ENCODE measurements around the gene GPR75. TPM values are rescaled to one million over a fixed set of nuclear protein-coding genes. Genes with fewer than 3 reads are reported as not detected.
"Not testable (repeated sequence)": the region's sequence is repeated elsewhere in the genome, so short reads cannot be mapped to it uniquely, and the experiment has no call there.

GPR75 gene
- total and polyA plus RNA-seq, 4 donors: 10.0 to 17.5 (median 14.0) TPM

- no peak for DNase-seq (ENCODE audit: low read depth in 4 of 6, low spot score in 6 of 6)
- no peaks in the 10 kb centered on the region for H3K27me3 ChIP-seq (ENCODE audit: control insufficient read depth, insufficient read depth, low read length)
- H3K4me3 ChIP-seq (ENCODE audit: low read depth, low read length): no peak overlapping the region
- H3K4me1 ChIP-seq (ENCODE audit: control insufficient read depth, insufficient read depth, low read length): no peaks in the 10 kb centered on the region
- H3K9me3 ChIP-seq (ENCODE audit: control insufficient read depth, insufficient read depth, low read length): no peaks in the 10 kb centered on the region
- H3K36me3 ChIP-seq (ENCODE audit: control insufficient read depth, insufficient read depth, low read length): no peaks in the 10 kb centered on the region
- no peak overlapping the region for H3K27ac ChIP-seq (ENCODE audit: low read depth, low read length)
- WGBS (ENCODE audit: insufficient coverage): 100% methylated on average over 2 of the region's 5 CpGs
These were observed 2.1 kb upstream of the GPR75 start for GRCh38 chr2:53861824-53862223.

- H3K27ac ChIP-seq (ENCODE audit: low read depth, low read length): no peak overlapping the region
- no peak overlapping the region for H3K4me3 ChIP-seq (ENCODE audit: low read depth, low read length)
These were observed 3.5 kb downstream of the GPR75 start for GRCh38 chr2:53856272-53856671.

GRCh38 chr2:53854678-53855077 is 5.1 kb downstream of the GPR75 start:
- peaks cover 11% of the 10 kb centered on the region for H3K36me3 ChIP-seq (ENCODE audit: control insufficient read depth, insufficient read depth, low read length)
- no peak overlapping the region for H3K27ac ChIP-seq (ENCODE audit: low read depth, low read length)
- WGBS (ENCODE audit: insufficient coverage): no CpG with 5 or more reads among the region's 2 CpGs
- DNase-seq (ENCODE audit: low read depth in 4 of 6, low spot score in 6 of 6): no peak
- H3K27me3 ChIP-seq (ENCODE audit: control insufficient read depth, insufficient read depth, low read length): no peaks in the 10 kb centered on the region
- no peaks in the 10 kb centered on the region for H3K9me3 ChIP-seq (ENCODE audit: control insufficient read depth, insufficient read depth, low read length)
- H3K4me1 ChIP-seq (ENCODE audit: control insufficient read depth, insufficient read depth, low read length): peaks cover 4% of the 10 kb centered on the region
- no peak overlapping the region for H3K4me3 ChIP-seq (ENCODE audit: low read depth, low read length)

More at GRCh38 chr2:53856272-53856671, 3.5 kb downstream of the GPR75 start:
- WGBS (ENCODE audit: insufficient coverage): 89% methylated on average over 2 of the region's 2 CpGs
- peaks cover 7% of the 10 kb centered on the region for H3K36me3 ChIP-seq (ENCODE audit: control insufficient read depth, insufficient read depth, low read length)
- H3K4me1 ChIP-seq (ENCODE audit: control insufficient read depth, insufficient read depth, low read length): peaks cover 4% of the 10 kb centered on the region
- H3K27me3 ChIP-seq (ENCODE audit: control insufficient read depth, insufficient read depth, low read length): no peaks in the 10 kb centered on the region
- peak in 1 of 6 donors; percentile 16 for DNase-seq (ENCODE audit: low read depth in 4 of 6, low spot score in 6 of 6)
- no peaks in the 10 kb centered on the region for H3K9me3 ChIP-seq (ENCODE audit: control insufficient read depth, insufficient read depth, low read length)

GRCh38 chr2:53852532-53852931 is 7.2 kb downstream of the GPR75 start:
- no peak for DNase-seq (ENCODE audit: low read depth in 4 of 6, low spot score in 6 of 6)
- WGBS (ENCODE audit: insufficient coverage): 100% methylated on average over 3 of the region's 4 CpGs
- Histone ChIP-seq H3K36me3 (ENCODE audit: control insufficient read depth, insufficient read depth, low read length) (peaks cover 15% of the 10 kb centered on the region), H3K27ac (ENCODE audit: low read depth, low read length) (no peak overlapping the region), H3K27me3 (ENCODE audit: control insufficient read depth, insufficient read depth, low read length) (no peaks in the 10 kb centered on the region), H3K4me3 (ENCODE audit: low read depth, low read length) (no peak overlapping the region), H3K9me3 (ENCODE audit: control insufficient read depth, insufficient read depth, low read length) (no peaks in the 10 kb centered on the region), H3K4me1 (ENCODE audit: control insufficient read depth, insufficient read depth, low read length) (peaks cover 4% of the 10 kb centered on the region)

GRCh38 chr2:53851052-53851757 is 8.6 kb downstream of the GPR75 start:
- not testable (repeated sequence) for H3K4me1 ChIP-seq (ENCODE audit: control insufficient read depth, insufficient read depth, low read length); H3K27me3 ChIP-seq (ENCODE audit: control insufficient read depth, insufficient read depth, low read length); H3K4me3 ChIP-seq (ENCODE audit: low read depth, low read length); H3K9me3 ChIP-seq (ENCODE audit: control insufficient read depth, insufficient read depth, low read length); DNase-seq (ENCODE audit: low read depth in 4 of 6, low spot score in 6 of 6); H3K27ac ChIP-seq (ENCODE audit: low read depth, low read length)
- H3K36me3 ChIP-seq (ENCODE audit: control insufficient read depth, insufficient read depth, low read length): peaks cover 16% of the 10 kb centered on the region
- WGBS (ENCODE audit: insufficient coverage): 95% methylated on average over 6 of the region's 9 CpGs

- DNase-seq (ENCODE audit: low read depth in 4 of 6, low spot score in 6 of 6): no peak
These were observed 11.7 kb downstream of the GPR75 start for GRCh38 chr2:53848062-53848461.

GRCh38 chr2:53843595-53843994 is 16.2 kb downstream of the GPR75 start:
- Histone ChIP-seq H3K9me3 (ENCODE audit: control insufficient read depth, insufficient read depth, low read length) (no peaks in the 10 kb centered on the region), H3K27ac (ENCODE audit: low read depth, low read length) (no peak overlapping the region), H3K4me1 (ENCODE audit: control insufficient read depth, insufficient read depth, low read length) (no peaks in the 10 kb centered on the region), H3K36me3 (ENCODE audit: control insufficient read depth, insufficient read depth, low read length) (peaks cover 4% of the 10 kb centered on the region), H3K4me3 (ENCODE audit: low read depth, low read length) (no peak overlapping the region), H3K27me3 (ENCODE audit: control insufficient read depth, insufficient read depth, low read length) (no peaks in the 10 kb centered on the region)
- DNase-seq (ENCODE audit: low read depth in 4 of 6, low spot score in 6 of 6): no peak
- 88% methylated on average over 1 of the region's 2 CpGs for WGBS (ENCODE audit: insufficient coverage)

More at GRCh38 chr2:53848062-53848461, 11.7 kb downstream of the GPR75 start:
- Histone ChIP-seq H3K27me3 (ENCODE audit: control insufficient read depth, insufficient read depth, low read length) (no peaks in the 10 kb centered on the region), H3K27ac (ENCODE audit: low read depth, low read length) (no peak overlapping the region), H3K9me3 (ENCODE audit: control insufficient read depth, insufficient read depth, low read length) (no peaks in the 10 kb centered on the region), H3K4me3 (ENCODE audit: low read depth, low read length) (no peak overlapping the region), H3K4me1 (ENCODE audit: control insufficient read depth, insufficient read depth, low read length) (no peaks in the 10 kb centered on the region), H3K36me3 (ENCODE audit: control insufficient read depth, insufficient read depth, low read length) (peaks cover 9% of the 10 kb centered on the region)
- no CpG with 5 or more reads among the region's 2 CpGs for WGBS (ENCODE audit: insufficient coverage)

- Histone ChIP-seq H3K27me3 (ENCODE audit: control insufficient read depth, insufficient read depth, low read length) (no peaks in the 10 kb centered on the region), H3K27ac (ENCODE audit: low read depth, low read length) (no peak overlapping the region), H3K4me3 (ENCODE audit: low read depth, low read length) (no peak overlapping the region), H3K9me3 (ENCODE audit: control insufficient read depth, insufficient read depth, low read length) (no peaks in the 10 kb centered on the region), H3K4me1 (ENCODE audit: control insufficient read depth, insufficient read depth, low read length) (no peaks in the 10 kb centered on the region), H3K36me3 (ENCODE audit: control insufficient read depth, insufficient read depth, low read length) (peaks cover 4% of the 10 kb centered on the region)
- no peak for DNase-seq (ENCODE audit: low read depth in 4 of 6, low spot score in 6 of 6)
- 80% methylated on average over 1 of the region's 3 CpGs for WGBS (ENCODE audit: insufficient coverage)
These were observed 16.9 kb downstream of the GPR75 start for GRCh38 chr2:53842891-53843290.

GRCh38 chr2:53841651-53842050 is 18.1 kb downstream of the GPR75 start:
- not testable (repeated sequence) for H3K36me3 ChIP-seq (ENCODE audit: control insufficient read depth, insufficient read depth, low read length); DNase-seq (ENCODE audit: low read depth in 4 of 6, low spot score in 6 of 6); H3K4me1 ChIP-seq (ENCODE audit: control insufficient read depth, insufficient read depth, low read length); H3K27ac ChIP-seq (ENCODE audit: low read depth, low read length); H3K27me3 ChIP-seq (ENCODE audit: control insufficient read depth, insufficient read depth, low read length); H3K4me3 ChIP-seq (ENCODE audit: low read depth, low read length); H3K9me3 ChIP-seq (ENCODE audit: control insufficient read depth, insufficient read depth, low read length)
- WGBS (ENCODE audit: insufficient coverage): 90% methylated on average over 2 of the region's 7 CpGs

GRCh38 chr2:53840580-53840979 is 19.2 kb downstream of the GPR75 start:
- H3K9me3 ChIP-seq (ENCODE audit: control insufficient read depth, insufficient read depth, low read length): no peaks in the 10 kb centered on the region
- DNase-seq (ENCODE audit: low read depth in 4 of 6, low spot score in 6 of 6): no peak
- no peaks in the 10 kb centered on the region for H3K4me1 ChIP-seq (ENCODE audit: control insufficient read depth, insufficient read depth, low read length)
- no peak overlapping the region for H3K27ac ChIP-seq (ENCODE audit: low read depth, low read length)
- no peaks in the 10 kb centered on the region for H3K27me3 ChIP-seq (ENCODE audit: control insufficient read depth, insufficient read depth, low read length)
- WGBS (ENCODE audit: insufficient coverage): no CpG with 5 or more reads among the region's 1 CpG
- peaks cover 6% of the 10 kb centered on the region for H3K36me3 ChIP-seq (ENCODE audit: control insufficient read depth, insufficient read depth, low read length)
- no peak overlapping the region for H3K4me3 ChIP-seq (ENCODE audit: low read depth, low read length)
